ENCODE results near the gene RINT1.
A peak's percentile ranks its signal among the peaks of the same experiment; 100 is the strongest.
"Not testable (repeated sequence)": the region's sequence is repeated elsewhere in the genome, so short reads cannot be mapped to it uniquely, and the experiment has no call there.

The RINT1 gene

DNA sequence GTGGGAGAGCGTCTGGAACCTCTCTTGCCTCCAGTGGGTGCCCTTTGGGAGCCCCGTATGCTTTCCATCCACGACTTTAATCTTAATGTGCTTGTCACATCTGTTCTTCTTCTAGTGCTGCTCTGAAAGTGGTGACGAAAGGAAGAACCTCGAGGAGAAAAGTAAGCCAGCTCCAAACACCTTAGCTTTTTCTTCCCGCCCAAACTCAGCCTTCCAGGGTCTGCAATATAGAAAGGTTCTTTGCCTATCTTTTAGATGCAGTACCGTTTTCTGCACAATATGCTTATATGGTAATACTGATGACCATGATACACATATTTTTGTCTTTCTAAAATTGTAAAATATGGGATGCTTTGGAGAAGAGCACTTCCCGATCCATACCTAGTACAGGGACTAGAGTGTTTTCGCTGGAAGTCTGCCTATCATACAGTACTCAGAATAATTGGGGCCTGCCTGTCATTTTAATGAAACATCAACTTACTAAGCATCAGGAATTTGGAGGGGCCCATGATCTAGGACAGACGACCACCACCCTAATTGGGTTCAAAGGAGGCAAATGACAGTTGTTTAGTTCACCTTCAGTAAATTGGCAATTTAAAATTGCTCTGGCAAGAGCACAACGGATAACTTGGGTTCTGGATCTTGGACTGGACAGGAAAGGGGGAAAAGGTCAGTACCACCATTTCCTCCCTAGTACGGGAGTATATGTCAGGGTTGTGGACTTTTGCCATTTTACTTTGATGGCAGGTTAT, 884 bp downstream of the RINT1 start:
- no peak for DNase-seq

DNA sequence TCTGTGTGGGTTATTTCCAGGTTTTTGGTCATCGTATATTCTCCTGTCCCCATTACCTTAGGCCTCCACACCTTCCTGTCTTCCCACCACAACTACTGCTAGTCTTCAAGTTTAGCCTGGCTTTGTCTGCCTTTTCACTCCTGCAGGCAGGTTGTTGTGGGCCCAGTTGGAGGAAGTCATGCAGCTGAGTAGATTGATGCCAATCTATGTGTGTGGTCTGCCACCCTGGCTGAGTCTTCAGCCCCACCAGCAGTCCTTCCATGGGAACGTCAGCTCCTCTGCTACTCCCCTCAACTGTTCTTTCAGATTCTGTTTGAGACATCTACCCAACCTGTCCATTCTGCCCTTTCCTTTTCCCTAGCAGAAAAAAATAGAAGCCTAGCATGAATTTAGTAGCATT, 6.3 kb downstream of the RINT1 start:
- no peak for DNase-seq

DNA sequence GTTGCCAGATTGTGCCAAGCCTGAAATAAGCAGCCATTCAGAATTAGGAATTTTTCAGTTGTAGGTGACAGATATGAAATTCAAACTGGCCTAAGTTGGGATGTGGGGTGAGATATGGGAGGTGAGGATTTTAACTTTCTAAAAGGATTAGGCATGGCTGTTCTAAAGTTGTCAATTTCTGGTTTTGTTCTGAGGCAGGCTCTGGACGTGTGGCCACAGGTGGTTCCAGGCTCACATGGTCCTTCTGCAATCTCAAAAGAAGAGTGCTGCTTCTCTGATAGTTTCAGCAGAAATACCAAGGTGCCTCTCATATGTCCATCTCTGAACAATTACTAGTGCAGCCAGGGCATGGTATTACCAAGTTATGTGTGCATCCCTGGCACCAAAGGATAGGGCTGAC, 27.9 kb downstream of the RINT1 start:
- no peak for DNase-seq

DNA sequence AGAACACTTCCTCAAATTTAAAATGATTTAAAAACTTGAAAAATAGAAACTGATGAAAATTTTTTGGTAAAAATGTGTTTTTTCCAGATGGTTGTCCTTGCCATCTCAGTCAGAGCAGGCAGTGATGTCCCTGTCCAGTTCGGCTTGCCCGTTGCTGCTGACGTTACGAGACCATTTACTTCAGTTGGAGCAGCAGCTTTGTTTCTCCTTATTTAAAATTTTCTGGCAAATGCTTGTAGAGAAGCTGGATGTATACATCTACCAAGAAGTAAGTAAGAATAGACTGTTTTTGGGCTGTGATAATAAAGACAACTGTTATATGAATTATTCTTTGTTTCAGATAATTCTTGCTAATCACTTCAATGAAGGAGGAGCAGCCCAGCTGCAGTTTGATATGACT, 33.2 kb downstream of the RINT1 start:
- DNase-seq: no peak

DNA sequence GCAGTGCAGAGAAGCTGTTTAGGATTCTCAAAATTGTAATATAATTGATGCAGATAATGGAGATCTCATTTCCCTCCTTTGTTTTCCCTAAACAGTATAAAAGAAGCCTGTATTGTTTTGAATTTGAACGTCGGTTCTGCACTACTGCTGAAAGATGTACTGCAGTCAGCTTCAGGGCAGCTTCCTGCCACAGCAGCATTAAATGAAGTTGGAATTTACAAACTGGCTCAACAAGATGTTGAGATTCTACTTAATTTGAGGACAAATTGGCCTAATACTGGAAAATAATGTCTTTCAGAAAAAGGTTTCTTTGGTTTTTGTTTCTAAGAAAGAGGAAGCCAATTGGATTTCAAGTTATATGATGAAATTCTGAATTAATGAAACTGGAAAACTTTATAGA, 35.0 kb downstream of the RINT1 start:
- DNase-seq: no peak

DNA sequence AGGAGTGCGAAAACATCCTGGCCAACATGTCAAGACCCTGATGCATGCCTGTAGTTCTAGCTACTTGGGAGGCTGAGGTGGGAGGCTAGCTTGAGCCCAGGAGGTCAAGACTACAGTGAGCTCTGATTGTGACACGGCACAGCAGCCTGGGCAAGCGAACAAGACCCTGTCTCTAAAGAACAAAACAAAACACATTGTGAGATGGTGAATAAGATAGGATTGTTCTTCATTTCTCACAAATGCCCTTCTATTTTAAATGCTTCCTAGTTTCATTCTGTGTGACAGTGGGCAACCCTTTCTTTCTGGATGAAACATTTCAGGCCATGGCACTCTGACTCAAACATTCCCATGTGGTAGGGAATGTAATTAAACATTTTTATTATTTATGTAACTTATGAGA, 35.8 kb downstream of the RINT1 start:
- no peak for DNase-seq

DNA sequence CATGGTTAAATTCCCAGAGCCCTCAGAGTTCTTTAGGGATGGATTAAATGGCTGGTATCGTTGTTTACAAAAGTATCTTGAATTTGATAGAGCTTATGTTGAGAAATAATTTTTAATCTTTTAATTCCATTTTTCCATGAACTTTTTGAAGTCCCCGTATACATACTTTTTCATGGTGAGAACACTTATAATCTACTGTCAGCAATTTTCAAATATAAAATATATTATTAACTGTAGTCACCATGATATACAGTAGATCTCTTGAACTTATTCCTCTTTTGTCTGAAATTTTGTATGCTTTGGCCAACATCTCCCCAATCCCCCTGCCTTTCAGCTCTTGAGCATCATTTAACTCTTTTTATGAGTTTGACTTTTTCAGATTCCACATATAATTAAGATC, 39.9 kb downstream of the RINT1 start:
- DNase-seq: no peak

DNA sequence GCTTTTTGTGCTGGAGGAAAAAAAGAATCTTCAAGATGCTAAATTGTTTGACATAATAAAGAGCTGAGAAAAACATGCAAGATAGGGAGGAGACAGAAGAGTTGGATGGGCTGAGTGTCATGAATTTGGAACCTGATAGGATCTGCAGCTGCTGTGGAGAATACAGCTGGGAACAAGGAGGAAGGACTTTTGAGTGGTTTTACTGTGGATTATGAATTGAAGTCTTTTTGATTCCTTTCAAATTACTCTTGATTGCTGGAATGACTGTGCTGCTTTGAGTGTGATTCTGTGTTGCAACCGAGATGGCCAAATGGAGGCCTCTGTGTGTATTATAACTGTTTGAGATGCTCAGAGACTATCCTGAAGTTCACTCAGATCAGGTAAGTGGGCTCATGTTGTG, 45.2 kb downstream of the RINT1 start:
- DNase-seq: no peak

DNA sequence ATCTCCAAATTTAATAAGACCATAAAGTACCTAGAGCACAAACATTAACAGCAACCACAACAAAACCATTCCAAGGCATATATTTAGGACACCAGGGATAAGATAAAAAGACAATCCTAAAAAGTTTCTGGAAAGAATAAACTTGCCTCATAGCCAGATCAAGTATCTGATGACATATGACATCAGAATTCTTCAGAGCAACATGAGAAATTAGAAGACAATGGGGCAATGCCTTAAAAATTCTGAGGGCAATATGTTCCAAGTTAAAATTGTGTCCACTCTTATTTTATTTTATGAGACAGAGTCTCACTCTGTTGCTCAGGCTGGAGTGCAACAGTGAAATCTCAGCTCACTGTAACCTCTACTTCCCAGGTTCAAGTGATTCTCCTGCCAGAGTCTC, 46.5 kb downstream of the RINT1 start:
- no peak for DNase-seq

DNA sequence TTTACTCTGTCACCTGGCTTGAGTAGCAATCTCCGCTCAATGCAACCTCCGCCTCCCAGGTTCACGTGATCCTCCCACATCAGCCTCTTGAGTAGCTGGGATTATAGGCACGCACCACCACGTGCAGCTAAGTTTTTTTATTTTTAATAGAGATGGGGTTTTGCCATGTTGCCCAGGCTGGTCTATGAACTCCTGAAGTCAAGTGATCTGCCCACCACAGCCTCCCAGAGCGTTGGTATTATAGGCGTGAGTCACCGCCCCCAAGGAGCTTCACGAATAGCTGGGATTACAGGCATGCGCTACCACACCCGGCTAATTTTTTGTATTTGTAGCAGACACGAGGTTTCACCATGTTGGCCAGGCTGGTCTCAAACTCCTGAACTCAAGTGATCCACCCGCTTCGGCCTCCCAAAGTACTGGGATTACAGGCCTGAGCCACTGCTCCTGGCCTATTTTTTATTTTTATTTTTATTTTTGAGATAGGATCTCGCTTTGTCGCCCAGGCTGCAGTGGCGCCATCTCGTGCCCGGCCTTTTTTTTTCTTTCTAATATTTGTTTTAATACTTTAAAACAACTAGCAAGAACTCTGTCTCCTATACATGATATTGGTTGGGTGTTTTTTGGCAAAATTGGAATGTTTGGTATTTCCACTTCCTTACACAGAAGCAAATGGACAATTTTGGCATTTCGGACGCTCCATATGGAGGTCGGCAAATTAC, 48.2 kb downstream of the RINT1 start:
- DNase-seq: no peak

DNA sequence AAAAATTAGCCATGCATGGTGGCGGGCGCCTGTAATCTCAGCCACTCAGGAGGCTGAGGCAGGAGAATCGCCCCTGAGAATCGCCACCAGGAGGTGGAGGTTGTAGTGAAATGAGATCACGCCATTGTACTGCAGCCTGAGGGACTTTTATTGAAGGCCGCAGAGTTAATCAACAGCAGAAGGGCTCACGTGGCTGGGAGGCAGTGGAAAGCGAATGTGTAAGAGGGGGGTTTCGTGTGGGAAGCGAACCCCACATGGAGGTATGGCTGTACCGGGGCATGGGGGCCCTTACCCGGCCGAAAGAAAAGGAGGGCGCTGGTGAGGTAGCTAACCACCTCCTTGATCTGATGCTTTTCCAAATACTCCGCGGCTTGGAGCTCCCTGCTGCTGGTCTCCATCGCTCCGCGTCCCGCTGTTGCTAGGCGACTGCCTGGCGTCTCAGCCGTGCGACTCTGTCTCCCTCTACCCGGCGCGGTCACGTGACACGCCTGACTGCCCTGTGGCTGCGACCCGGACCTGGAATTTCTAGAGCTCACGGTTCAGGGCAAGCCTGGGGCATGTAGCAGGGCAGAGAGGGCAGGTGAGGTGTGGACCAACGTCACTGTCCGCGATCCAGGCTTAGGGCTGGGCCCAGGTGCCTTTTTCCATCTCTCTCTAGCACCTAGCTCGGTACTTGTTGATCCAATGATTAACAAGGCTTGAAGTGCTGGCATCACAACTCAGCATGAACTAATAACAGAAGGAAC, 49.2 kb downstream of the RINT1 start, which contains the start of gene EFCAB10:
Gene EFCAB10 (minus strand): TSS at position 428 of the 746 bp plus-strand sequence. CDS start 30 bp downstream, at position 398.
- peak; percentile 21 for DNase-seq

DNA sequence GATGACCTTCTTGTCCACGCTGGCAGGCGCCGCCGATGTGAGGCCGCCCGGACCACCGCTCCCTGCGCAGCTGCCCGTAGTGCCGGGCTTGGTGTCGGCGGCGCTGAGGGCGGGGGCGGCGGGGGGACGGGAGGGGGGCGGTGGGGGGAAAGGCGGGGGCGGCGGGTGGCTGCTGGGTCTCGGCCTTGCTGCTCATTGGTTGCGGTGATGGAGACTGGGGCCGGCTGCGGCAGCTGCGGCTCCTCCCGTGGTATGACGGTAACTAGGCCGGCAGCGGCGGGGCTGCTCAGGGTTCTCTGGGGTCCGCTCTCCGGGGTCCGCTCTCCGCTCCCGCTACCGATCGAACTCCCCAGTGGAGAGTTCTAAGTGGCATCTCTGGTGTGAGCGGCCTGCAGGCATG, 51.1 kb downstream of the RINT1 start:
- no peak for DNase-seq

DNA sequence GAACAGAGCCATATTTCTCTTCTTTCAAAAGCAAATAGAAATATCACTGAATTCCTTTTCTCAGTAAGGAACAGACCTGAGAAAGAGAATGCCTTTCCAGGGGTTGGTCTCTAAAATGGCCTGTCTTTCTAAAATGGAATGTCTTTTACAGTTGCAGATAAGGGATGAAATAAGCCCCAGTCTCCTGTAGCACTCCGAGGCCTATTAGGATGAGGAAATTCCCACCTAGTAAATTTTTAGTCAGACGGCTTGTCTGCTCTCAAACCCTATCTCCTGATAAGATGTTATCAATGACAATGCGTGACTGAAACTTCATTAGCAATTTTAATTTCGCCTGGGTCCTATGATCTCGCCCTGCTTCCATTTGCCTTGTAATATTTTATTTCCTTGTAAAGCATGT, 52.2 kb downstream of the RINT1 start:
- DNase-seq: no peak

DNA sequence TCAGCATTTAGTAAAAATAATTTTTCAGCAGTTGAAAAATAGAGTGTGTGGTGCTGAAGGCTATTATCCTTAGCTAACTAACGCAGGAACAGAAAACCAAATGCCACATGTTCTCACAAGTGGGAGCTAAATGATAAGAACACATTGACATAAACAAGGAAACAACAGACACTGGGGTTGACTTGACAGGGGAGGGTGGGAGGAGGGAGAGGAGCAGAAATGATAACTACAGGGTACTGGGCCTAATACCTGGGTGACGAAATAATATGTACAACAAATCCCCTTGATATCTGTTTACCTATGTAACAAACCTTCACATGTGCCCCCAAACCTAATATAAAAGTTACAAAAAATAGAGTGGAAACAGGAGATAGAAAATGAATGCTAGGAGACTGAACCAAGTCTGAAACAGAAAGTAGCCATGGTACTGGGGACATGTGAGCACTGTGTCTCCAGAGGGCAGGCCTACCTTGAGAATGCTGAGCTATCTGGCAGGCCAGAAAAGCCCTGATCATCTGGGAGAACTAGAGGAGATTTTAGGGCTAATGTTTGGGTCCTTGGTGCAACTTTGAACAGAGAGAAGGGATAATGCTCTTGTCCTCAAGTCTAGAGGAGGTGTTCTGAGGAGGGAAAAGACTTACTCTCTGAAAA, 54.0 kb downstream of the RINT1 start:
- DNase-seq: no peak

DNA sequence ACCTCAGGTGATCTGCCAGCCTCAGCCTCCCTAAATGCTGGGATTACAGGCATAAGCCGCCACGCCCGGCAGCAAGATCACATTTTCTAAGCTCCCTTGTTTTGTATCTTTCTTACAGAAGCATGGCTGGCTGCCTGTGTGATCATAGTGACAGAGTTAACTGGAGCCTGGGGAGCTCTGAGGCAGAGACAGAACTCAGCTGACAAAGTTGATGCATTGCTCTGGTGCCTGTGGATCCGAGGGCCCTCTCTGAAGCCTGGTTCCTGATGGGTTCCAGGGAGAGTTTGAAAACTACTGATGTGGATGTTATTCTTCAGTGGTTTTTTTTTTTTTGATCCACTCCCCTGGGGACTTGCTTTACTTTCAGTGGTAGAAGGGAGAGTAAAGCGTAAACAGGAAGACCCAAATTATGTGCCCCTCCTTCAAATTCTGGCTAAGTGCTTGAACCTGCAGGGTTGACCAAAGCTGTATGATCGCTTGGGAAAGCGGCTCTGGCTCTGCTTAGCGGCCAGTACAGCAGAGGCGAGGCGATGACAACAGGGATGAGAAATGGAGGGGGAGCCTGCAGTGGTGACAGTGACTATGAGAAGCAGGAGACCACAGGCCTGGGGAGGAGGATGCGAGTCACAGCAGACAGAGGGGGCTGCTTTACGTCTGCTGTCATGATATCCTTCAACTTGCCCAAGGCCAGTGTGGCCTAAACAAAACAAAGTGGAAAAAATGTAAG, 56.1 kb downstream of the RINT1 start:
- no peak for DNase-seq

DNA sequence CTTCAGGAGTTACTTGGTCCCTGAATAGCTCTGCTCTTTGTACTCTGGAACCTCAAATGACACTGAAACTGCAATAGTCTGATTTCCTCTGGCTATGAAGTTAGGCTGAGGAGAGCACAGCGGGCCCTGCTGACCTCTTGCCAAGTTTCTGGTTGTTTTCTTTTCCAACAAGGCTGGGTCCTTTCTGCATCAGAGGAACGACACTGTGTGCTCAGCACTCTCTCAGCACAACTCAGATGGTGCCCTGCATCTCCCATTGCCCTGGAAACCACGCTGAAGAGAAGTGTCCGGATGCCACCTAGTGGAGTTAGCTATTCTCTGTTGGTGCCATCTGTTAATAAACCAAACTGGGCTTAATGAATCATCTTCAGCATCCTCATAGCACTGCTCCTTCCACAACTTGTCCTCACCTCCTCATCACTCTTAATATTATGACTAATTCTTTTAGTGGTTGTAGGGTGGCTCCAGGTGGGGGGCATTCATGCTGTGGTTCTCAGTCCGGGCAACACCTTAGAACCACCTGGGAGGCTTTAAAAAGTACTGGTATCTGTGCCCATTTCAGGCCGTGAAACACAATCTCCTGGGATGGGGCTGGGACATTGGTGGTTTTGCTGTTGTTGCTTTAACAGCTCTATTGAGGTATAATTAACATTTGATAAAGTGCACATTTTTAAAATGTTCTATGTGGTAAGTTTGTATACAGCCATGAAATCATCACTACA, 57.5 kb downstream of the RINT1 start:
- DNase-seq: peak; percentile 89

DNA sequence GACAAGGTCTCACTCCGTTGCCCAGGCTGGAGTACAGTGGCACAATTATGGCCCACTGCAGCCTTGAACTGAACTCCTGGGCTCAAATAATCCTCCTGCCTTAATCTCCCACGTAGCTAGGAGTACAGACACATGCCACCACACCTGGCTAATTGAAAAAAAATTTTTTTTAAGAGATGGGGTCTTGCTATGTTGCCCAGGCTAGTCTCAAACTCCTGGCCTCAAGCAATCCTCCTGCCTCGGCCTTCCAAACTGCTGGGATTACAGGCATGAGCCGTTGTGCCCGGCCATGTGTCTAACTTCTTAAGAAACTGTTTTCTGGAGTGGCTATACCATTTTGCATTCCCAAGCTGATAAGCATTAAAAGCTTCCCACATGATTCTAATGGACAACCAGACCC, 58.8 kb downstream of the RINT1 start:
- DNase-seq: no peak

DNA sequence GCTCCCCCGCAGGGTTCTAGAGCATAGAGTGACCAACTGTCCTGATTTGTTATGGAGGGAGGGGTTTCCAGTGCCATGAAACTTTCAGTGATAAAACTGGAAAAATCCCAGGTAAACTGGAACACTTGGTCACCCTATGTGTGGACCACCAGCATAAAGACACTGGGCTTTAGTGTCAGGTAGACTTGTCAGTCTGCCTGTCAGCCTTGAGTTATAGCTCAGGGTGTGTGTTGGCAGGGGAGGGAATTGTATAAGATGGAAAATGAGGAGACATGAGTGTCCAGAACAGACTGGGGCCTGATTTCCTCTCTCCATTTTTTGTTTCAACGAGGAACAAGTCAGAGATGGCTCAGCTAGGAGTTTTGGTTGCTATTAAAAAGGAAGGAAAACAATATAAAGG, 59.5 kb downstream of the RINT1 start:
- DNase-seq: no peak

DNA sequence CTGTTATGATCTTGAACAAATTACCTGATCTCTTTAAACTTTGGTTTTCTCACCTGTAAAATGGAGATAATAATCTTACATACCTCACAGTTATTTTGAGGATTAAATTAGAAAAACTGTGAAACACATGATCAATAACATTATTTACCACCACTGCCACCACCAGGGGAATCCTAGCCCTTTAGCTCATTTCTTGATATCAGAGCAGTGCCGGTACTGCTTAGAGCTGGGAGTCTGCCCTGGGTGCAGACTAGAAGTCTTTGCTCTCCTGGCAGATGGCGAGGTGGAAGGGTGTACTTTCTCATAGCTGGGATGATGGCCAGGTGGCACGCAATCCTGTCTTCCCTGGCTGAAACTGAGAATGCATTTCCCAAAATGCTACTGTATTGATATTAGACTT, 62.0 kb downstream of the RINT1 start:
- peak; percentile 11 for DNase-seq

DNA sequence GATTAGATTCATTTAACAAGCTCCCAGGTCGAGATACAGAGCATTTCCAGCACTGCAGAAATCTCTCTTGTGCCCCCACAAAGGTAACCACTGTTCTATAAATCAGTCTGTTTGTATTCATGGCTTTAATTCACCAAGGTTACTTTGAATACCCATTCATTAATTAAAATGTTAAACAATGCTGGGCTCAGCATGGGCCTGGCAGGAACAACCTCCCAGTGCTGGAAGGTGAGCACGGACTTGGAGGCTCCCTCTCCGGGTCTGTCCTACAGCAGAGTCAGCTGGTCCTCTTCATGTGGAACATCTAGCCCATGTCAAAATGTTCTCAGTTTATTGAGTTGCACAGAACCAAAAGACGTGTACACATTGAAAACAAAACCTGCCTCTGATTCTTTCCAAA, 64.9 kb downstream of the RINT1 start:
- no peak for DNase-seq

DNA sequence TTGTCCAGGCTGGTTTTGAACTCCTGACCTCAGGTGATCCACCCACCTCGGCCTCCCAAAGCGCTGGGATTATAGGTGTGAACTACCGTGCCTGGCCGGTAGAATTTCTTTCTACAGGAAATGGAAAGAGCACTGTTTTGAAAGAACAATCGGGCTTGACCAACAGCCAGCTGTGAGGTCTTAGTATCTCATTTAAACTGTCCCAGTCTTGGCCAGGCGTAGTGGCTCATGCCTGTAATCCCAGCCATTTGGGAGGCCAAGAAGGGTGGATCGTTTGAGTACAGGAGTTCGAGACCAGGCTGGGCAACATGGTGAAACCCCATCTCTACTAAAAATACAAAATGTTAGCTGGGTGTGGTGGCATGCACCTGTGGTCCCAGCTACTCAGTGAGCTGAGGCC, 67.1 kb downstream of the RINT1 start:
- DNase-seq: not testable (repeated sequence)

DNA sequence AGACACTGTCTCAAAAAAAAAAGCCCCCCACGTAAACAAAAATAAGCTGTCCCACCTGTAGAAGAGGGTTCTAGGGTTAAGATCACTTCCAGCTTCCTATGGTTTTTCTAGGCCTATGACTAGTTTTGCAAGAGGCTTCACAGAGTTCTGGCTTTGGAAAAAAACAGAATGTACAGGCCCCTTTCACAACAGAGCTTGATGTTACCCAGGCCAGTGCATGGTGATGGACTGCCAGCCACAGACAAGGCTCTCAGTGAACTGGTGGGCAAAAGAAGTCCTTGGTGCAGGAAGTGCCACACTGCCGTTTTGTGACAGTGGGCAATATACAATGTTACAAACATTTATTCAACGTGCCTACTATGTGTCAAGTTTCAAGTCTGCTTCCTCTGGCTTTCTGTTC, 67.5 kb downstream of the RINT1 start:
- DNase-seq: no peak
